ENCODE results near the gene ENHO.
"Not testable (repeated sequence)": the region's sequence is repeated elsewhere in the genome, so short reads cannot be mapped to it uniquely, and the experiment has no call there.

Gene ENHO

DNA sequence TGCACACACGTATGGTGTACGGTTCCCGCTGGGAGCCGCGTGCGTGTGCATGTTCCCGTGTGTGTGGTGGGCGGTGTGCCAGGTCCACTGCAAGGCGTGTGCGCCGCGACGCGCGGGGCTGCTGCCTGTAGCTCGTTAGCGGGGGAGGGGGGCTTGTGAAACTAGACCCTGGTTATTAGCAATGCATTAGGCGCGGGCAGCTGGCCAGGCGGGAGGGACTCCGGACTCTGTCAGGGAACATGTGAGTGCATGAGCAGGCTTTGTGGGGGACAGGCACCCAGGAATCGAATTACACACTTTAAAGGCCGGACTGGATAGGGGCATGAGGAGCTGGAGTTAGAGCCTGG lies 32.2 kb upstream of the ENHO start:
- DNase-seq: no peak

DNA sequence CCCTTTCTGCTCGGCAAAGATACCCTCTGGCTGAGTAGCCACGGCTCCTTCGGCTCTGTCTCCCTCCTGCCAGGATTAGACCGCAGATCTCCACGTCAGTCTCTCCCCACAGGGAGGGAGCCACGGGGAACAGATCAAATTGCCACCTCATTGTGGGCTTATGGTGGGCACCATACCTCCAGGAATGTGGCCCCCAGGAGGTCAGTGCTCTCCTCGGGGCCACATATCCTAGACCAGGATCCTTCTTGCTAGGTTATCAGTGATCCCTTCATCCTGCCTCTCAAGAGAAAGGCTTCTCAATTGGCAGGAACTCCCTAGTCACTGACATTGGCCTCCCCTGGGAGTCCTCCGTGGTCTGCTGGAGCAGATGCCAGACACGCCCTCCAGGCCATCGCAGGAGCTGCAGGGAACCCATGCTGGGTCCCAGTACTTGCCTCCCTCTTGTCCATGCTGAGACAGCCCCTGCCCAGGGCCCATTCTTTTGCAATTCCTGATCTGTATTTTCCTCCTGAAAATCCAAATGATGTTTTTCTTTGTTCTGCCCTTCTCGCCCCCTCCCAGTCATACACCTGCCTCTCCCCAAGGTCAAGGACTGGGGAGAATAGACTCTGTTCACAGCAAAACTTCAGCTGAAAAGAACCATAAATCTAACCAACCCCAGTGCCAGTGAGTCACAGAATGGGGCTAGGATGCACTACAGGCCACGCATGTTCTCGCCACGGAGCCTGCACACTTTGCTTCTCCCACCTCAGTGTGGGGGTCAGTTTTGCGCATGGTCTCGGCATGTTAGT lies 31.6 kb upstream of the ENHO start:
- DNase-seq: no peak

DNA sequence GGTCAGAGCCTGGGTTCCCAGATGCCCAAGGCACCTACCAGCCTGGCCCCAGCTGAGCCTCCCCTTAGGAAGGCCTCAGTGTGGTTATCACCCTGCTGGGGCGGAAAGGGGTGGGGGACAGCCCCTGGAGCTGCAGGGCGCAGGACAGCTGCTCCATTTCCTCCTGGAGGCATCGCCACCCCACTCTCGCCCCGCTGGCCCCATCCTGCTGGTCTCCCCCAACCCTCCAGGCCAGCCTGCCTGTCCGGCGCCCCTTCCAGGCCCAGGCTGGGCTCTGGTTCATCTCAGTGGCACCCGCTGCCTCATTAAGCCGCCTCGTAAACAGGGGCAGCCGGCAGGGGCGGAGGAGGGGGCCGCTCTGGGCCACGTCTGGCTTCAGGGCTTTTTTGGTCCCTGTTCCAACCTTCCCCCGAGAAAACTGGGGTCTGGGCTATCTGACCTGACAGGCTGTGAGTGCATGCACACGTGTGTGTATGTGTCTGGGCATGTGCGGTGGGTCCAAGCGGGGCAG lies 30.8 kb upstream of the ENHO start:
- DNase-seq: no peak

DNA sequence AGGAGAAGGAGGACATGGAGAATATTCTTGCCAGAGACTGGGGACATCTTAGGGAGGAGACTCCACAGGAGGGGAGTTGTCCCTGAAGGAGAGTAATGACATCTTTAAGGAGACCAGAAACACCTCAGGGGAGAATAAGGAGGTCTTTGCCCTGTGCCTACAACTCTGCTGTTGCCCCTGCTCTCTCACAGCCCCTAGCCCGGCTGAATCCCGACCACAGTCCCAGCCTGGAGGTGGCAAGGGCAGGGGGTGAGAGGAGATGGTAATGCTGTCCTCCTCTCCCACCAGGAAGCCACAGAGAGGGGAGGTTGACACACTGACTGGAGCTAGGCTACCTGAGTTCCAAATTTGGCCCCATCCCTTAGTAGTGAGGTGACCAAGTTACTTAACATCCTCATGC lies 30.2 kb upstream of the ENHO start:
- DNase-seq: no peak

DNA sequence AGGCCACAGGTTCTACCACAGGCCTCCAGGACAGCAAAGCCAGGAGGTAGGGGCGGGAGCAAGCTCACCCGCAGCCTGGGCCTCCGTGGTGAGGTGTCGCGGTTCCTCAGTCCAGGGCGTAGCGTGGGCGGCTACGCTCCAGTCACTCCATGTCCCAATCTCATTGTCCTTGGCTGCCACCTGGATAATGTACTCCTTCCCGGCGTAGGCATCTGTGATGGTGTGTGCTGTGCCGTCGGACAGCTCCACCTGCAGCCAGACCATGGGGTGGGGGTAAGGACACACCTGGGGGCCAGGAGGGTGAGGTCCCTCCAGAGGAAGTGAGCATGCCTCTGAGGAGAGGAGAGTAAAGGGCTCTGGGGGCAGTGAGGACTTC lies 29.8 kb upstream of the ENHO start:
- no peak for DNase-seq

DNA sequence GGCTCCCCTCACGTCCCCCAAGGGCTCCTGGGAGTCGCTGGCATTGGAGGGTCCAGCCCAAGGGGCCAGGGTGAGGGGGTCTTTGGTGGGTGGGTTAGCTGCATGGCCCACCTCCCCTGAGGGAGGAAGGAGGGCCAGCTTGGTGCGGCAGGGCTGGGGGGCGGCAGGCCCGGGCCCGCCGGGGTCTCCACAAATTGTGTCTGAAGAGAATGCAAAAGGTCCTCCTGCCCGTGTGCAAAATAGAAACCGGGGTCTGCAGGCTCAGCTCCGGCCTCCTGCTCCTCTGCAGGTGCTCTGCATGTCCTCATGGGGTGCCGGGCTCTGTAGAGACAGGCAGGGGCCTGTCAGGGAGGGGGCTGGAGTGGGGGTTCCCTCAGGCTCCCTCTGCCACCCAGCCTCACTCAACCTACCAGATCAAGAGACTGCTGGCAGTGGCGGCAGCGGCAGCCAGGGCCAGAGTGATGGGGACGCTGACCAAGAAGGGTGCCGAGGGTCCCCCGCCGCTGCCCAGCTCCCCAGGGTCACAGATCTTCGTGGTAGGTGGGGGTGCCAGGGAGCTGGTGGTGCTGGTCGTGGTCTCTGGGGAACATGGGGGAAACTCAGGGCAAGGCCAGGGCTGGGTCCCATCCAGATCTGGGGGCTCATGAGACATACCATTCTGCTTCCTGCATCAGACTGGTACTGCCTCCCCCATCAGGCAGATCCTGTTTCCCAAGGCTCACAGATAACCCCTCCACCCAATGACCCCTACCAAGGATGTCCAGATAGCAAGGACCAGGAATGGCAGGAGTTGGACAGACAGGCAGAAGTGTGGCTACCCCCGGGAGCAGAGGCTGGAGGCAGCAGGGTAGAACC lies 29.2 kb upstream of the ENHO start:
- no peak for DNase-seq

DNA sequence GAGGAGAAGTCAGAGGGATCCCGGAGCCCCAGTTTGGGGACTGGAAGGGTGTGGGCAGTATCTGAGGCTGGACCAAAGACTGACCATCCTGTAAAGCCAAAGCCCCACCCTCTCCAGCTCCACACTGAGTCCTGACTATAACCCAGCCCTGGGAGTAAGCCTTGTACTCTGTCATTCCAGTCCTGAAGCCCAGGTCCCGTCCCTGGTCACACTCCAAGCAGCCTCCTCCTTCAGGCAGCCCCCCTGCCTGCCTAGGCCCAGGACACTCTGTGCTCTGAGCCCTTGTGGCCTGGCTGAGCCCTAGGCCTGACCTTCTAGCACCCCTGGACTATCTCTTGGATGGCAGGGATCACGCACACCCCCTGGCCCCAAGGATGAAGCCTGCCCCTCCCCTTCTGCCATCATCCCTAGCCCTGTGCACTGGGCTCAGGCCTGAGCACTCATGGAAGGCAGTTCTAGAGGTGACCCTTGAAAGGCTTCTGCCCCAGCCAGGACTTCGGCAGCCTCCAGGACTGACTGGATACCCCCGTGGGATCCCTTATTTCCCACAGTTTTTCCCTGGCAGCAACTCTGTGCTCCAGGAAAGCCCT lies 28.0 kb upstream of the ENHO start:
- DNase-seq: no peak

DNA sequence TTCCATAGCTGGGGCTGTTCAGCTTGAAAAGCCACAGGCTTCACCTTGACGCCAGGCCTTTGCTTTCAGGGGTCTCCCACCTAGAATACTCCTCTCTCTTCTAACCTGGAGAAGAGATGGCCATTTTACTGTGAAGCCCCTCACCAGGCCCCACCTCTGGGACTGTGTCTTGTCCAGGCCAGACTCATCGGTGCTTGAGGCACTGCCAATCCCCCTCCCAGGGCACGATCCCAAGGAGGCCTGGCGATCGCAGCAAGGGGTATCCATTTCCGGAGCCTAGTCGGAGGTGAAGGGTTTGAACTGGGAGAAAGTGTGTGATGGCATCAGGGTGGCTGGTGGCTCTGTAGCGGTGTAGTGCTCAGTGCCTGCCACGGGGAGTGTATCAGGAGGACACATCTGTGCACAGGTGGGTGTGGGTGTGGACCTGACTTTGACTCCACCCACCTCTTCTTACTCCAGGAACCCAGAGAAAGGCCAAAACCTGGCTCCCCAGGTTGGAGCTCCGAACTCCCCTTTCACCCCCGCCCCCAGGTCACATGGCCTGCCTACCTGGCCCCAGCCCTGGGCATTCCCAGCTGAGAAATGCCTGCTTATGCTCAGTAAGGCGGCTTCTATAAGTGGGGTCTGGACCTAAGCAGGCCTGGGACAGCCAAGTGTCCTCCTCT lies 27.4 kb upstream of the ENHO start:
- DNase-seq: no peak

DNA sequence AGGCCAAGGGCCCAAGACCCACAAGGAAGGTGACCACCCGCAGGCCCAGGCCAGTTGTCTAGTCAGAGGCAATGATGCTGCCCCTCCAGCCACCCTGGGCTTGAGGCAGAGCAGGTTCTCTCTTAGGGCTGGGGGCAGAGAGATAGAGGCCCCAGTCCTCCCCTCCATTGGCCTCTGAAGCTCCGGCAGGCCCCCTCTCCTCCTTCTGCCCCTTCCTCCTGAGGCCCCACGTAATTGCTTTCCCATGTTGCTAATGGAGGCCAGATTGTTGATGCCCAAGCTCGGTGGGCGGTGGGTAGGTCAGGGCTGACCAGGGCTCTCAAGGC lies 26.6 kb upstream of the ENHO start:
- no peak for DNase-seq

DNA sequence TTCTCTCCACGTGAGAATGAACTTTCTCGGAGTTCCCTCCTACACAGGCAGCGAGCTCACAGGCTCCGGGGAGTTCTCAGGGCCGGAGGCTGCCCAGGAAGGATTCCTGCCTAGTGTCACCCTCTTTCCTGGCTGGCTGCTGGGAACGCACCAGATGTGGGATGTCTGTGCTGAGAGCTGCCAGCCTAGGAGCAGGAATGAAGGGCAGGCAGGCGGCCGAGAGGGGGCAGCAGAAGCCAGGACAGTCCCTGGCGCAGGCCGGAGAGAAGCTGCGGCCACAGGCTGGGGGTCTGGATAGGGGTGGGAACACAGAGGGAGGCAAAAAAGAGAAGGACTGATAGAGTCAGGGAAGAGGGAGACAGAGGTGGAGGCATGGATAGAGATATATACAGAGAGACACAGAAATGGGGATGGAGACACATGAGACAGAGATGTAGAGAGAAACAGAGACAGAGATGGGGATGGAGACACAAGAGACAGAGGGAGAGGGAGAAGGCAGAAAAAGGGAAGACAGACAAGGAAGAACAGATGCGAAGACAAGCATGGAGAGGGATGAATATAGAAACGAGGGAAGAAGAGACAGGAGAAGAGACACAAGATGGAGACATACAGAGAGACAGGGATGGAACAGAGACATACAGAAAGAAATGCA lies 25.3 kb upstream of the ENHO start:
- no peak for DNase-seq

DNA sequence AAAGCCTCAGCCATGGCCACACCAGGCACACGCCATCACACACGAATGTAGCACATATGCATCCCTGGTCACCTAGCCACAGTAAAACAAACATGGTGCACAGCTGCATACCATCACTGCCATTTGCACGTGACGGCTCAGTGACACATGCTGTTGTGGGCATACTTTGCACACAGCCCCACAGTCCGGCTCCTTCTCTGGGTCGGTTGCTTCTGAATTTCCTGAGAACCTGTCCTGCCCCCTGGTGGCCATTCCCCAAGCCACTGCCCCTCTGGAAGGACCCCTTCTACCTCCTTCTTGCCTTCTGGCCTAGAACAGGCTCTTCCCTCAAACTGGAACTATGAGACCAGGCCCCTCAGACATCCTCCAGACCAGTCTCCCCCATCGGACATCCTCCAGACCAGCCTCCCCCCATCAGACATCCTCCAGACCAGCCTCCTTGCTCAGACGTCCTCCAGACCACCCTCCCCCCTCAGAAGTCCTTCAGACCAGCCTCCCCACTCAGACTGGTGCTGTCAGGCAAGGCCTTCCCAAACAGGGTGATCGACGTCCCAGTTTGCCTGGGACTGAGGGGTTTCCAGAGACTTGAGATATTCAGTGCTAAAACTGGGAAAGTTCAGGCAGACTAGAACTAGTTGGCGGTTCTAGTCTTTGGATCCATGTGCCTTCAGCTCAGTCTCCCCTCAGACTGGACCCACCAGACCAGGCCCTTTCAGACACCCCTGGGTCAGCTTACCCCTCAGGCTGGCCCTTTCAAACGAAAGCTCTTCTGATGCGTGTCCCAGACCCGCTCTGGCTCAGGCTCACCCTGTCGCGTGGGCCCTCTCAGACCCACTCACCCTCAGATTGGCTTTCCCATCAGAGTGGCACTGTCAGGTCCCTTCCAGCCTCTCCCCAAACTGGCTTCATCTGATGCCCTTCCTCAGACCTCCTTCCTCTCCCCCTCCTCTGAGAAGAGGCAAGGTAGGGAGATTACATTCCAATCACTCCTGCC lies 24.3 kb upstream of the ENHO start:
- no peak for DNase-seq

DNA sequence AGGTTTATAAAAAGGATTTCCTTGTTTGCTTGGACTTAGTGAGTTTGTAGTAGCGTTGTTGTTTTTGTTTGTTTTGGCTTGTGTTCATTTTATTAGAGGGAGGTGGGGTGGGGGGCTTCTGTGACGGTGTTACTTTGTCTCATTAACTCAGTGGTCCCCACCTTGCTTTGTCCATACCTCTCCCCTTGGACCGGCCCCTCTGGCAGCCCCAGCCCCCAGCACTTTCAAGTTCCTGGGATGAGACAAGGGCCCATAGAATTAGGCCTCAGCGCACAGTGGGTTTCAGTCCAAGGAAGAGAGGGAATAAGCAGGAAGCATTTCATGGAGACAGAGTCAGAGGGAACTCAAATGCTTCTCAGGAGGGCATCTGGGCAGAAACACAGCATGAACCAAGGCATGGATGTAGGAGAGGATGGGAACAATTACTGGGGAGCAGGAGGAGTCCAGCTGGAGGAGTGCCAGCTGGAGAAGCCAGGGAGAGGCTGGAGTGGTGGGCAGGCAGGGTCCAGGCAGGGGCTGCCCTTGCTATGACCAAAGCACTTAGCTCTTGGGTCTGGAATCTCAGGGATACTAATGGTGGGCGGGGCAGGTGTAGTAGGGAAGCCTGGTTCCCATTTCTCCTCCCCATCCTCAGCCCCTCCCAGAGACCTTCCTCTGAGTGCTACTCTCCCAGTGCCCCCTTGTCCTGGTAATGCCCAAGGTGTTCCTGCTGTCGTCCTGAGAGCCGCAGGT lies 23.5 kb upstream of the ENHO start:
- DNase-seq: no peak

DNA sequence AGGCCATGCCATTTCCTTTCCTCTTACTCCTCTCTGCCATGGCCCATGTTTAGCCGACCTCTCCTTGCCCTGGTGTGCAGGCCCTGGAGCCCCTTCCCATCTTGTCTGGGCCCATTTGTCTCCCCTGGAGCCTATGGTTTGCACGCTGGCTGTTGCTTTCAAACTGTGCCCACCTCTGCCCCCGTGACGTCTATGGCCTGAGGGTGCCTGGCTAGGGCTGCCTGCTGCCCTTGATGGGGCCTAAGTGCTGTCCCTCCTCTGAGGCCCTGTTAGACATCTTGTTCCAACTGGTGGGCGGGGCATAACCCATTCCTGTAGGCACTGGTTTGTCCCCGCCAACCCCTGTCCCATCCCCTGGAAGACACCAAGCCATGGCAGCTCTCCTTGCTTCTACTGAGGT lies 22.7 kb upstream of the ENHO start:
- no peak for DNase-seq

DNA sequence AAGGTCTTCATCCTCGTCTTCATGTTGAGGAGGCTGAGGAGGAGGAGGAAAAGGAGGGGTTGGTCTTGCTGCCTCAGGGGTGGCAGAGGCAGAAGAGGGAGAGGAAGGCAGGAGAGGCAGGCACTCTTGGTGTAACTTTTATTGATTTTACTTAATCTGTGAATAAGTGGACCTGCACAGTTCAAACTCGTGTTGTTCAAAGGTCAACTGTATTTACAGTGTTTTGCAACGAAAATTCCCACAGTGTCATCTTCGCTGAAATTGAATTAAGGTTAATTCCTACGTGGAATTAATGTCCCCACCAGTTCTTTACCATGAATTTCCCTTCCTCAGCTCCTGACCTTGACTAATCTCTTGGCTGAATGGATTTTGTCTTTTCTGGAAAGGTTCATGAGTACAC lies 21.2 kb upstream of the ENHO start:
- no peak for DNase-seq

DNA sequence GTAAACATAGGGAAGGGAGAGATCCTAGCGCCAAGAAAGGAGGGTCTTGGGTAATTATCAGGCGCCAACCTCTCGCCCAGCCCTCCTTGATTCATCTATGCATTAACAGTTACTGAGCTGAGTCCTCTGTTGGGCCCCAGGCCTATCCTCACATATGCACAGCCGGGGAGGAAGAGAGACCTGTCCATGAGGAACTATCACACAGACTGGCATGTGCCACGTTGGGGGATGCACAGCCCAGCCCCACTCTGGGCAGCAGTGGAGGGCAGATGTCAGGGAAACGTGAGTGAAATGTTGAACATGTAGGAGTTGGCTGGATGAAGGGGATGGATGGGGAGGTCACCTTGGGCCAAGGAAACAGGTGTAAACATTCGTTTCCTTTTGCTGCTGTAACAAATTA lies 18.8 kb upstream of the ENHO start:
- no peak for DNase-seq

DNA sequence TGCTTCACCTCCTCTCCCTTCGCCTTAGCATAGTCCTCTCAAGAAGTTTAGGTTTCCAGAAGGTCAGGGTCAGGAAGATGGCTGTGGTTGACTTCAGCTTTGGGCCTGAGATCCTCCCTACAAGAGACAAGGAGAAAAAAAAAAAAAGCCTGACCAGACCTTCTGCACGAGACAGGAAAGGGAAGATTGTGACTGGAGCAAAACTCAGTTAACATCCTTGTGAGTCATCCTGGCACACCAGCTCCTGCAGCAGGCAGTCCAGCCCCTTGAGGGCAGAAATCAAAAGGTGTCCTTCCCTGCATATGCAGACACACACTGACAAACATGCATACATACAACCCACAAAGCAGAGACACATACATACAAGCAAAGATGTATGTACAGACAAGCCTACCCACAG lies 18.0 kb upstream of the ENHO start:
- no peak for DNase-seq

DNA sequence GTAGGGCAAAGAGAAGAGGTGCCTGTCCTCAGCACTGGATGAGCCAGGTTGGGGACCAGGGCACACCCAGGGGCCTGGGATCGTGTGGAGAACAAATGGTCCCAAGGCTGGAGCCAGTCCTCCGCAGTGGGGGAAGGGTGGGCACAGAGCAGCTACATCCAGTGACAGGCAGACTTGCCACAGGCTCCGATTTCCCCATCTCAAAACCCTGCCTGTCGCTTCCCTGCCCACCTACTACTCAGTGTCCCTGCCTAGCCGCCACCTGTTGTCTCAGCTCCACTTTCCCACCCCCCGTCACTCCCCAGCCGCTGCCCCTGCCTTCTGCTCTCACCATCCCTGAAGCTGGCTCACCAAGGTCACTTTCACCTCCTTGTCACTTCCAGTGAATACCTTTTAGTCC lies 13.9 kb upstream of the ENHO start:
- no peak for DNase-seq

DNA sequence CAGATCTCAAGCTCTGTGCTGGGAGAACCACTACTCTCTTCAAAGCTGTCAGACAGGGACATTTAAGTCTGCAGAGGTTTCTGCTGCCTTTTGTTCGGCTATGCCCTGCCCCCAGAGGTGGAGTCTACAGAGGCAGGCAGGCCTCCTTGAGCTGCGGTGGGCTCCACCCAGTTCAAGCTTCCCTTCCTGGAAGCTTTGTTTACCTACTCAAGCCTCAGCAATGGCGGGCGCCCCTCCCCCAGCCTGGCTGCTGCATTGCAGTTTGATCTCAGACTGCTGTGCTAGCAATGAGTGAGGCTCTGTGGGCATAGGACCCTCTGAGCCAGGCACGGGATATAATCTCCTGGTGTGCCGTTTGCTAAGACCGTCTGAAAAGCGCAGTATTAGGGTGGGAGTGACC lies 9.3 kb upstream of the ENHO start:
- DNase-seq: not testable (repeated sequence)

DNA sequence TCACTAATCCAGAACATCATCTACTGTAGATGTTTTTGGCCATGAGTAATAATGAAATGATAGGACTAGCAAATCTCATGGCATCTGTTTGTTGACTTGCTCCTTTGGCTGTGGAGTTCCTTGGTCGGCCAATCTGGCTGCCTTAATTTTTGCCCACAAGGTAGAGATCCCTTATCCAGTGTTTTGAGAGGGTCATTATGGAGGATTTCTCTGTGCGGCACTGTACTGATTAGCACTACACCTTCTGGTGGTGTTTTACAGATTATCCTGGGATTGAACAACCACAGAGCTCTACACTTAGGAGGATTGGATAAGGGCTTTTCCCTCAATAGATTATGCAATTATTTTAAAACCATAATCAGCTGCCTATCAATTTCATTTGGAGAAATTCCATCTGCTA lies 3.2 kb upstream of the ENHO start:
- no peak for DNase-seq

DNA sequence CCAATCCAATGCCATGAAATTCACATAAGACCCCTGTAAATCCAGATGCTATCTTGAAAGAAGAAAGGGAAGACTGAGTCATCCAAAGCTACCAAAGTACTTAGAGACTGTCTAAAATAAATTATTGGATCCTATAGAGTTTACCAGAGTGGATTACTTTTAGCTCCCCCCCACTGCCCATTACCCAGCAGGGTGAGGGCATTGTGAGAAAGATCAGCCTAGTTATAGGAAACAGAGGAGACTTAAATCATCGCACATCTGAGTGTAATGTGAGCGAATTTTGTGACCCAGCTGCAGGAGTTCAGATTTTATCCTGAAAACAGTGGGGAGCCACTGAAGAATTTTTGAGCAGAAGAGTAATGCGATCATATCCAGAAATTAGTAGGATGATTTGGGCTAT lies 1.6 kb upstream of the ENHO start:
- no peak for DNase-seq

Data from NCI-H1048 (cell line).